IMR-90 (cell line): ENCODE results near the gene NIPBL. TPM values are rescaled to one million over a fixed set of nuclear protein-coding genes. Genes with fewer than 3 reads are reported as not detected.

ENCODE experiments used
- ATAC-seq: fragments of 200-7000 bp; cut with Tn5 transposase; 2 replicates; pipeline ENCODE4 v1.9.1; 2020; ENCODE audit warnings: low read depth, mild to moderate bottlenecking, moderate library complexity
- BruUV-seq: library from RNA; stranded (reverse); fragments of 400-500 nt; replicated peaks from 2 replicates; lab custom pipeline; 2021; lab: Mats Ljungman, UMichigan
- CTCF ChIA-PET: fragments of 300-600 bp; formaldehyde crosslinking; extraction: SDS; loops from one replicate; lab custom pipeline; 2021; ENCODE audit warnings: antibody characterized with exemption; lab: Yijun Ruan, JAX
- POLR2A ChIA-PET: fragments of 300-600 bp; sonication (Branson Sonifier 250); formaldehyde crosslinking; loops from one replicate; lab custom pipeline; 2022; ENCODE audit warnings: antibody characterized with exemption; ENCODE audit not compliant: unreplicated experiment; lab: Charles Lee
- DNase-seq: peaks from one replicate; pipeline ENCODE4 v3.0.0; 2013
- H2AFZ ChIP-seq: replicated peaks from 2 replicates; pipeline ENCODE3; 2013; ENCODE audit warnings: low read length, mild to moderate bottlenecking; ENCODE audit not compliant: poor library complexity
- H2AK5ac ChIP-seq: 2 replicates; pipeline ENCODE4 v1.6.1; 2013; ENCODE audit warnings: low read depth, low read length, inconsistent platforms
- H2AK9ac ChIP-seq: replicated peaks from 2 replicates; pipeline ENCODE3; 2013; ENCODE audit warnings: mild to moderate bottlenecking, low read depth, low read length, moderate library complexity; ENCODE audit not compliant: poor library complexity
- H2BK120ac ChIP-seq: 2 replicates; pipeline ENCODE4 v1.6.1; 2013; ENCODE audit warnings: low read depth, low read length, inconsistent platforms
- H2BK15ac ChIP-seq: 3 replicates; pipeline ENCODE4 v1.6.1; 2013; ENCODE audit warnings: low read depth, low read length, inconsistent platforms
- H2BK20ac ChIP-seq: 2 replicates; pipeline ENCODE4 v1.6.1; 2013; ENCODE audit warnings: low read depth, mild to moderate bottlenecking, inconsistent platforms, low read length, moderate library complexity
- H2BK5ac ChIP-seq: 2 replicates; pipeline ENCODE4 v1.6.1; 2013; ENCODE audit warnings: mild to moderate bottlenecking, low read depth, low read length, inconsistent platforms; ENCODE audit not compliant: poor library complexity, severe bottlenecking
- H3K14ac ChIP-seq: replicated peaks from 2 replicates; pipeline ENCODE4 v1.6.1; 2013; ENCODE audit warnings: low read depth, low read length, inconsistent platforms
- H3K18ac ChIP-seq: 2 replicates; pipeline ENCODE4 v1.6.1; 2013; ENCODE audit warnings: low read depth, low read length, control low read depth
- H3K23ac ChIP-seq: 2 replicates; pipeline ENCODE4 v1.6.1; 2013; ENCODE audit warnings: low read depth, low read length, inconsistent platforms
- H3K27ac ChIP-seq: 2 replicates; pipeline ENCODE4 v1.5.1; 2013; ENCODE audit warnings: mild to moderate bottlenecking, control low read depth, low read length; ENCODE audit not compliant: insufficient read depth
- H3K27me3 ChIP-seq: 2 replicates; pipeline ENCODE4 v1.6.1; 2013; ENCODE audit warnings: low read length; ENCODE audit not compliant: control insufficient read depth, insufficient read depth
- H3K36me3 ChIP-seq: 2 replicates; pipeline ENCODE4 v1.6.1; 2013; ENCODE audit warnings: low read length, mixed read lengths; ENCODE audit not compliant: control insufficient read depth, insufficient read depth
- H3K4ac ChIP-seq: 2 replicates; pipeline ENCODE4 v1.6.1; 2013; ENCODE audit warnings: low read depth, low read length, inconsistent platforms
- H3K4me1 ChIP-seq: 2 replicates; pipeline ENCODE4 v1.6.1; 2013; ENCODE audit warnings: low read length, mixed read lengths; ENCODE audit not compliant: control insufficient read depth, insufficient read depth
- H3K4me2 ChIP-seq: 2 replicates; pipeline ENCODE4 v1.6.1; 2013; ENCODE audit warnings: low read depth, mild to moderate bottlenecking, control low read depth, low read length, moderate library complexity
- H3K4me3 ChIP-seq: 2 replicates; pipeline ENCODE4 v1.5.1; 2013; ENCODE audit warnings: low read depth, mild to moderate bottlenecking, control low read depth, low read length, moderate library complexity; ENCODE audit not compliant: insufficient read depth
- H3K56ac ChIP-seq: 2 replicates; pipeline ENCODE4 v1.6.1; 2013; ENCODE audit warnings: low read length, inconsistent platforms; ENCODE audit not compliant: insufficient read depth; ENCODE audit errors: extremely low read depth
- H3K79me1 ChIP-seq, 2 experiments: 2 replicates each; pipeline ENCODE4 v1.6.1; 2013; ENCODE audit warnings: low read length in 2 of 2, inconsistent platforms in 1 of 2, low read depth in 1 of 2
- H3K9ac ChIP-seq: 2 replicates; pipeline ENCODE4 v1.6.1; 2013; ENCODE audit warnings: low read depth, low read length, control low read depth
- H3K9me1 ChIP-seq: 2 replicates; pipeline ENCODE4 v1.6.1; 2013; ENCODE audit warnings: low read length, inconsistent platforms; ENCODE audit not compliant: insufficient read depth
- H3K9me3 ChIP-seq: 2 replicates; pipeline ENCODE4 v1.6.1; 2013; ENCODE audit warnings: low read length; ENCODE audit not compliant: control insufficient read depth, insufficient read depth
- H4K20me1 ChIP-seq: 2 replicates; pipeline ENCODE4 v1.6.1; 2013; ENCODE audit warnings: low read length, inconsistent platforms; ENCODE audit not compliant: insufficient read depth
- H4K5ac ChIP-seq: 2 replicates; pipeline ENCODE4 v1.6.1; 2013; ENCODE audit warnings: mild to moderate bottlenecking, low read depth, low read length, control low read depth
- H4K8ac ChIP-seq, 2 experiments: 2 replicates each; pipeline ENCODE4 v1.6.1; 2013; ENCODE audit warnings: low read depth in 2 of 2, low read length in 2 of 2, control low read depth in 1 of 2, inconsistent platforms in 1 of 2
- H4K91ac ChIP-seq: 2 replicates; pipeline ENCODE4 v1.6.1; 2013; ENCODE audit warnings: low read depth, low read length, inconsistent platforms; ENCODE audit not compliant: insufficient read depth
- BHLHE40 ChIP-seq: fragments of 150-350 bp; IDR thresholded peaks from 2 replicates; pipeline ENCODE4 v1.6.1; 2016; ENCODE audit warnings: mild to moderate bottlenecking, low read depth, low read length
- CEBPB ChIP-seq: IDR thresholded peaks from 2 replicates; pipeline ENCODE4 v1.6.1; 2012; ENCODE audit warnings: low read depth, low read length, improper control_type of control experiment
- CHD1 ChIP-seq: IDR thresholded peaks from 2 replicates; pipeline ENCODE4 v1.6.1; 2012; ENCODE audit warnings: low read depth, low read length, improper control_type of control experiment
- FOS ChIP-seq: fragments of 150-350 bp; IDR thresholded peaks from 2 replicates; pipeline ENCODE4 v1.6.1; 2016; ENCODE audit warnings: low read depth, low read length
- MAFK ChIP-seq: IDR thresholded peaks from 2 replicates; pipeline ENCODE4 v1.6.1; 2012; ENCODE audit warnings: low read depth, low read length, improper control_type of control experiment
- MAZ ChIP-seq: IDR thresholded peaks from 2 replicates; pipeline ENCODE4 v1.6.1; 2012; ENCODE audit warnings: low read depth, mild to moderate bottlenecking, low read length, improper control_type of control experiment, moderate library complexity, borderline replicate concordance
- MXI1 ChIP-seq: IDR thresholded peaks from 2 replicates; pipeline ENCODE4 v1.6.1; 2012; ENCODE audit warnings: low read depth, mild to moderate bottlenecking, low read length, moderate library complexity, borderline replicate concordance
- NFE2L2 ChIP-seq: fragments of 150-350 bp; IDR thresholded peaks from 2 replicates; pipeline ENCODE4 v1.6.1; 2016; ENCODE audit warnings: low read depth, mild to moderate bottlenecking, low read length
- POLR2A ChIP-seq: IDR thresholded peaks from 2 replicates; pipeline ENCODE4 v1.6.1; 2012; ENCODE audit warnings: mild to moderate bottlenecking, low read depth, low read length
- RAD21 ChIP-seq: IDR thresholded peaks from 2 replicates; pipeline ENCODE4 v1.6.1; 2012; ENCODE audit warnings: low read length, improper control_type of control experiment
- RCOR1 ChIP-seq: IDR thresholded peaks from 2 replicates; pipeline ENCODE4 v1.6.1; 2012; ENCODE audit warnings: mild to moderate bottlenecking, low read length, improper control_type of control experiment; ENCODE audit not compliant: insufficient replicate concordance
- RFX5 ChIP-seq: IDR thresholded peaks from 2 replicates; pipeline ENCODE4 v1.8.0; 2012; ENCODE audit warnings: low read depth, mild to moderate bottlenecking, low read length, moderate library complexity
- SMC3 ChIP-seq: fragments of 150-350 bp; IDR thresholded peaks from 2 replicates; pipeline ENCODE4 v1.6.1; 2016; ENCODE audit warnings: low read depth, mild to moderate bottlenecking, antibody characterized with exemption, low read length, moderate library complexity
- WGBS, 2 experiments: methylation state at CpG; one replicate each; pipeline versions ENCODE4 v1.1.5 to v1.1.7; 2013; ENCODE audit warnings: missing lambda C conversion rate in 2 of 2; ENCODE audit not compliant: insufficient read length in 1 of 2; ENCODE audit errors: extremely low coverage in 2 of 2; 5-methylcytosine and 5-hydroxymethylcytosine counted together
- dilution Hi-C: fragments of 300-500 bp; cut with HindIII; formaldehyde crosslinking; loops from one replicate; pipeline ENCODE4 v1.14.3; 2018; ENCODE audit warnings: low sequenced_read_pairs; ENCODE audit not compliant: unreplicated experiment
- in situ Hi-C: fragments of 300-500 bp; cut with MboI; formaldehyde crosslinking; loops from 3 replicates; pipeline ENCODE4 v1.14.3; 2019; ENCODE audit warnings: low sequenced_read_pairs, inconsistent platforms, mixed read lengths
- intact Hi-C: fragments of 100-400 bp; cut with micrococcal nuclease; formaldehyde crosslinking; loops from 2 replicates; pipeline ENCODE4 v1.10.0; 2022
- polyA plus RNA-seq, 3 experiments: library from polyadenylated mRNA; depleted of rRNA; stranded (reverse); fragments of >200 nt; gene quantifications; 2 replicates each; pipeline ENCODE4 v1.2.3, GENCODE V29; 2012; ENCODE audit warnings: low replicate concordance in 1 of 3
- total RNA-seq: library from RNA; depleted of rRNA; stranded (reverse); fragments of >200 nt; gene quantifications from 2 replicates; pipeline ENCODE4 v1.2.3, GENCODE V29; 2012
- TF ChIP-seq, protein P1 (sequence below): conservative IDR thresholded peaks from 2 replicates; pipeline ENCODE4 v1.5.1; 2012; ENCODE audit warnings: mild to moderate bottlenecking, low read depth, low read length, improper control_type of control experiment
- TF ChIP-seq, protein P2 (sequence below): fragments of 150-350 bp; IDR thresholded peaks from 2 replicates; pipeline ENCODE4 v1.6.1; 2016; ENCODE audit warnings: low read depth, mild to moderate bottlenecking, low read length, moderate library complexity, borderline replicate concordance
- TF ChIP-seq, protein P3 (sequence below): fragments of 150-350 bp; IDR thresholded peaks from 2 replicates; pipeline ENCODE4 v1.6.1; 2017; ENCODE audit warnings: mild to moderate bottlenecking, antibody characterized with exemption, low read length, low read depth

The NIPBL gene
- total and polyA plus RNA-seq, 2 of the 4 experiments (the other 2 are of a cell fraction) = 8.4 to 46.4 TPM

DNA sequence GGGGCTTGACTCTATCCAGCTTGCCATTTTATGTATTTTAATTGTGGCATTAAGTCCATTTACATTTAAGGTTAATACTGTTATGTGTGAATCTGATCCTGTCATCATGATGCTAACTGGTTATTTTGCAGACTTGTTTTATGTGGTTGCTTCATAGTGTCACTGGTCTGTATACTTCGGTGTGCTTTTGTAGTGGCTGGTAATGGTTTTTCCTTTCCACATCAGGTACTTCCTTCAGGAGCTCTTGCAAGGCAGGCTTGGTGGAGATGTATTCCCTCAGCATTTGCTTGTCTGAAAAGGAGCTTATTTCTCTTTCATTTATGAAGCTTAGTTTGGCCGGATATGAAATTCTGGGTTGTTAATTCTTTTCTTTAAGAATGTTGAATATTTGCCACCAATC, 226.7 kb downstream of the NIPBL start:
- no peak overlapping the region for H2AK9ac ChIP-seq
- no peak overlapping the region for H2BK15ac ChIP-seq
- no CpG with 5 or more reads among the region's 2 CpGs for WGBS, 2 experiments
- H3K23ac ChIP-seq = no peak overlapping the region
- H3K9ac ChIP-seq = no peak overlapping the region
- H2AFZ ChIP-seq = no peak overlapping the region
- no peak overlapping the region for H3K4me3 ChIP-seq
- intact Hi-C loops = no loop called here
- in situ Hi-C loops = no loop called here
- no peak overlapping the region for H4K8ac ChIP-seq
- DNase-seq (no peak), ATAC-seq (no peak)
- H3K36me3 ChIP-seq = peaks cover 16% of the 10 kb centered on the region
- no peak overlapping the region for H2BK5ac ChIP-seq
- no TSS peak for BruUV-seq
- no peak overlapping the region for H3K4me2 ChIP-seq
- H3K4ac ChIP-seq = no peak overlapping the region
- H3K9me1 ChIP-seq = no peaks in the 10 kb centered on the region
- H4K5ac ChIP-seq = no peak overlapping the region
- POLR2A ChIA-PET = no interaction called here
- no peak overlapping the region for H2AK5ac ChIP-seq
- TF ChIP-seq, protein P1, sequence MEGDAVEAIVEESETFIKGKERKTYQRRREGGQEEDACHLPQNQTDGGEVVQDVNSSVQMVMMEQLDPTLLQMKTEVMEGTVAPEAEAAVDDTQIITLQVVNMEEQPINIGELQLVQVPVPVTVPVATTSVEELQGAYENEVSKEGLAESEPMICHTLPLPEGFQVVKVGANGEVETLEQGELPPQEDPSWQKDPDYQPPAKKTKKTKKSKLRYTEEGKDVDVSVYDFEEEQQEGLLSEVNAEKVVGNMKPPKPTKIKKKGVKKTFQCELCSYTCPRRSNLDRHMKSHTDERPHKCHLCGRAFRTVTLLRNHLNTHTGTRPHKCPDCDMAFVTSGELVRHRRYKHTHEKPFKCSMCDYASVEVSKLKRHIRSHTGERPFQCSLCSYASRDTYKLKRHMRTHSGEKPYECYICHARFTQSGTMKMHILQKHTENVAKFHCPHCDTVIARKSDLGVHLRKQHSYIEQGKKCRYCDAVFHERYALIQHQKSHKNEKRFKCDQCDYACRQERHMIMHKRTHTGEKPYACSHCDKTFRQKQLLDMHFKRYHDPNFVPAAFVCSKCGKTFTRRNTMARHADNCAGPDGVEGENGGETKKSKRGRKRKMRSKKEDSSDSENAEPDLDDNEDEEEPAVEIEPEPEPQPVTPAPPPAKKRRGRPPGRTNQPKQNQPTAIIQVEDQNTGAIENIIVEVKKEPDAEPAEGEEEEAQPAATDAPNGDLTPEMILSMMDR = no peak
- no peak for TF ChIP-seq MAFK
- no peak for TF ChIP-seq MXI1
- TF ChIP-seq CHD1 = no peak
- no peak for TF ChIP-seq MAZ
- no peak for TF ChIP-seq SMC3
- TF ChIP-seq, protein P2, sequence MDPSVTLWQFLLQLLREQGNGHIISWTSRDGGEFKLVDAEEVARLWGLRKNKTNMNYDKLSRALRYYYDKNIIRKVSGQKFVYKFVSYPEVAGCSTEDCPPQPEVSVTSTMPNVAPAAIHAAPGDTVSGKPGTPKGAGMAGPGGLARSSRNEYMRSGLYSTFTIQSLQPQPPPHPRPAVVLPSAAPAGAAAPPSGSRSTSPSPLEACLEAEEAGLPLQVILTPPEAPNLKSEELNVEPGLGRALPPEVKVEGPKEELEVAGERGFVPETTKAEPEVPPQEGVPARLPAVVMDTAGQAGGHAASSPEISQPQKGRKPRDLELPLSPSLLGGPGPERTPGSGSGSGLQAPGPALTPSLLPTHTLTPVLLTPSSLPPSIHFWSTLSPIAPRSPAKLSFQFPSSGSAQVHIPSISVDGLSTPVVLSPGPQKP = no peak
- no peak for TF ChIP-seq BHLHE40
- TF ChIP-seq, protein P3, sequence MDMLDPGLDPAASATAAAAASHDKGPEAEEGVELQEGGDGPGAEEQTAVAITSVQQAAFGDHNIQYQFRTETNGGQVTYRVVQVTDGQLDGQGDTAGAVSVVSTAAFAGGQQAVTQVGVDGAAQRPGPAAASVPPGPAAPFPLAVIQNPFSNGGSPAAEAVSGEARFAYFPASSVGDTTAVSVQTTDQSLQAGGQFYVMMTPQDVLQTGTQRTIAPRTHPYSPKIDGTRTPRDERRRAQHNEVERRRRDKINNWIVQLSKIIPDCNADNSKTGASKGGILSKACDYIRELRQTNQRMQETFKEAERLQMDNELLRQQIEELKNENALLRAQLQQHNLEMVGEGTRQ = no peak
- TF ChIP-seq RAD21 = no peak
- no peak for TF ChIP-seq POLR2A
- TF ChIP-seq RCOR1 = no peak
- no peak for TF ChIP-seq FOS
- TF ChIP-seq CEBPB = no peak
- no peak for TF ChIP-seq RFX5
- TF ChIP-seq NFE2L2 = no peak
- H4K20me1 ChIP-seq = no peaks in the 10 kb centered on the region
- no peak overlapping the region for H3K56ac ChIP-seq
- H2BK20ac ChIP-seq = no peak overlapping the region
- H3K79me1 ChIP-seq = no peaks in the 10 kb centered on the region
- CTCF ChIA-PET = no interaction called here
- H3K27ac ChIP-seq = no peak overlapping the region
- no peaks in the 10 kb centered on the region for H3K27me3 ChIP-seq
- H2BK120ac ChIP-seq = no peak overlapping the region
- no peaks in the 10 kb centered on the region for H3K4me1 ChIP-seq
- H4K91ac ChIP-seq = no peak overlapping the region
- H3K14ac ChIP-seq = no peak overlapping the region
- dilution Hi-C loops = no loop called here
- no peak overlapping the region for H3K18ac ChIP-seq
- H3K9me3 ChIP-seq = peaks cover 3% of the 10 kb centered on the region; the same call in 1 of the 2 replicates
